PC-3 (cell line): ENCODE measurements around the gene RFC4. TPM values are rescaled to one million over a fixed set of nuclear protein-coding genes. Genes with fewer than 3 reads are reported as not detected.

Source experiments
- ATAC-seq: fragments of 200-7000 bp; cut with Tn5 transposase; 2 replicates; pipeline ENCODE4 v1.9.1; 2020; ENCODE audit warnings: mild to moderate bottlenecking, moderate library complexity
- BruUV-seq: library from RNA; stranded (reverse); fragments of 400-500 nt; replicated peaks from 2 replicates; lab custom pipeline; 2021; lab: Mats Ljungman, UMichigan
- CTCF ChIA-PET: fragments of 300-600 bp; sonication (Branson Sonifier 250); formaldehyde crosslinking; loops from one replicate; lab custom pipeline; 2022; ENCODE audit warnings: antibody characterized with exemption; lab: Charles Lee
- POLR2A ChIA-PET: fragments of 300-600 bp; sonication (Branson Sonifier 250); formaldehyde crosslinking; loops from one replicate; lab custom pipeline; 2022; ENCODE audit warnings: antibody characterized with exemption; ENCODE audit not compliant: unreplicated experiment; lab: Charles Lee
- DNase-seq: peaks from one replicate; pipeline ENCODE4 v3.0.0-alpha.2; 2015
- H2AFZ ChIP-seq: fragments of 300-600 bp; sonication (generic); 2 replicates; pipeline ENCODE4 v1.6.0; 2016; ENCODE audit warnings: antibody characterized with exemption, low read length
- H3F3A ChIP-seq: fragments of 300-600 bp; sonication (generic); one replicate; pipeline ENCODE4 v1.6.0; 2017; ENCODE audit warnings: antibody characterized with exemption, low read length, control low read depth, mild to moderate bottlenecking; ENCODE audit not compliant: unreplicated experiment
- H3K27ac ChIP-seq: fragments of 300-600 bp; sonication (generic); 2 replicates; pipeline ENCODE4 v1.5.1; 2016; ENCODE audit warnings: mild to moderate bottlenecking, low read length
- H3K27me3 ChIP-seq: fragments of 300-600 bp; sonication (generic); 2 replicates; pipeline ENCODE4 v1.6.1; 2016; ENCODE audit warnings: low read length, mixed read lengths
- H3K36me3 ChIP-seq: fragments of 300-600 bp; sonication (generic); 2 replicates; pipeline ENCODE4 v1.6.1; 2016; ENCODE audit warnings: low read depth, mixed run types, low read length, mixed read lengths
- H3K4me1 ChIP-seq: fragments of 300-600 bp; sonication (generic); 2 replicates; pipeline ENCODE4 v1.5.1; 2016; ENCODE audit warnings: low read length; ENCODE audit not compliant: insufficient read depth
- H3K4me2 ChIP-seq: fragments of 300-600 bp; sonication (generic); 2 replicates; pipeline ENCODE4 v1.6.0; 2016; ENCODE audit warnings: low read length
- H3K4me3 ChIP-seq: fragments of 300-600 bp; sonication (generic); 2 replicates; pipeline ENCODE4 v1.5.1; 2016; ENCODE audit warnings: mild to moderate bottlenecking, low read length, mixed read lengths
- H3K79me2 ChIP-seq: fragments of 300-600 bp; sonication (generic); 2 replicates; pipeline ENCODE4 v1.6.1; 2017; ENCODE audit warnings: low read length, mixed read lengths
- H3K9ac ChIP-seq: fragments of 300-600 bp; sonication (generic); 2 replicates; pipeline ENCODE4 v1.6.0; 2016; ENCODE audit warnings: mild to moderate bottlenecking, low read length
- H3K9me2 ChIP-seq: fragments of 300-600 bp; sonication (generic); replicated peaks from 2 replicates; pipeline ENCODE4 v1.6.1; 2016; ENCODE audit warnings: mixed run types, low read length, mixed read lengths
- H3K9me3 ChIP-seq: fragments of 300-600 bp; sonication (generic); 2 replicates; pipeline ENCODE4 v1.6.1; 2016; ENCODE audit warnings: low read length, mixed read lengths
- H4K20me1 ChIP-seq: fragments of 300-600 bp; sonication (generic); 2 replicates; pipeline ENCODE4 v1.6.1; 2016; ENCODE audit warnings: low read length, mixed read lengths
- CTCF ChIP-seq: fragments of 300-600 bp; sonication (generic); conservative IDR thresholded peaks from 2 replicates; pipeline ENCODE4 v1.5.1; 2017; ENCODE audit warnings: antibody characterized with exemption, low read depth, mild to moderate bottlenecking, low read length
- EZH2 ChIP-seq: fragments of 300-600 bp; sonication (generic); IDR thresholded peaks from one replicate; pipeline ENCODE4 v1.6.1; 2017; ENCODE audit warnings: antibody characterized with exemption, mild to moderate bottlenecking, low read length; ENCODE audit not compliant: unreplicated experiment
- EZH2phosphoT487 ChIP-seq: fragments of 300-600 bp; sonication (generic); IDR thresholded peaks from 2 replicates; pipeline ENCODE4 v1.6.1; 2018; ENCODE audit warnings: mild to moderate bottlenecking, antibody characterized with exemption, low read length, borderline replicate concordance
- intact Hi-C: fragments of 100-400 bp; cut with micrococcal nuclease; formaldehyde crosslinking; loops from 2 replicates; pipeline ENCODE4 v1.9.0; 2023
- total RNA-seq: library from RNA; depleted of rRNA; stranded (reverse); fragments of >200 nt; gene quantifications from 2 replicates; pipeline ENCODE4 v1.2.3, GENCODE V29; 2014

Gene RFC4
- total RNA-seq, 1 experiment from 2014 or later, result 73.0 TPM

GRCh38 chr3:186789554-186790260, 16.6 kb downstream of the RFC4 start:
- Histone ChIP-seq H3K36me3 (peaks cover 72% of the 10 kb centered on the region), H3K9me3 (no peaks in the 10 kb centered on the region), H3K4me1 (peaks cover 26% of the 10 kb centered on the region), H3F3A (peaks cover 74% of the 10 kb centered on the region), H3K4me3 (no peak overlapping the region), H4K20me1 (peaks cover 61% of the 10 kb centered on the region), H3K4me2 (no peak overlapping the region), H3K27ac (no peak overlapping the region), H3K9ac (no peak overlapping the region), H3K9me2 (no peaks in the 10 kb centered on the region), H2AFZ (no peak overlapping the region), H3K79me2 (peaks cover 41% of the 10 kb centered on the region), H3K27me3 (no peaks in the 10 kb centered on the region)
- ATAC-seq (no peak; the same call in 1 of the 2 replicates), DNase-seq (no peak)
- ChIA-PET POLR2A (interaction anchor here (0.7 to 1.1 kb wide), 2 partner anchors 219 to 850 kb away, joined by 3 to 4 read pairs; partner anchors contain the start of gene DNAJB11), CTCF (no interaction called here)
- intact Hi-C loops, result loop anchor here (2.0 to 10.0 kb wide), 3 partner anchors 17 to 685 kb away; partner anchors contain the start of genes ETV5, RFC4 and TBCCD1
- no TSS peak for BruUV-seq
- no peak for TF ChIP-seq EZH2phosphoT487
- no peak for TF ChIP-seq EZH2
- no peak for TF ChIP-seq CTCF

GRCh38 chr3:186788482-186789370, 17.6 kb downstream of the RFC4 start:
- ChIA-PET POLR2A (interaction anchor here (1.1 kb wide), 1 partner anchor 218 kb away, joined by 4 read pairs; the partner anchor contains the start of gene DNAJB11), CTCF (interaction anchor here (0.6 kb wide), 1 partner anchor 60 kb away, joined by 5 read pairs; no protein-coding TSS in a partner anchor)
- BruUV-seq, result no TSS peak
- H3K4me3 ChIP-seq, result peak overlapping the region; percentile 100; the same call in 1 of the 2 replicates
- H3K79me2 ChIP-seq, result peaks cover 51% of the 10 kb centered on the region
- peak overlapping the region; percentile 84; the same call in 1 of the 2 replicates for H3K4me2 ChIP-seq
- H3F3A ChIP-seq, result peaks cover 80% of the 10 kb centered on the region
- no peaks in the 10 kb centered on the region for H3K27me3 ChIP-seq
- peaks cover 71% of the 10 kb centered on the region for H4K20me1 ChIP-seq
- intact Hi-C loops, result loop anchor here (10.0 kb wide), 2 partner anchors 224 to 684 kb away; partner anchors contain the start of genes ETV5 and TBCCD1
- peaks cover 73% of the 10 kb centered on the region for H3K36me3 ChIP-seq
- no peak for ATAC-seq
- no peak overlapping the region for H3K9ac ChIP-seq
- no peaks in the 10 kb centered on the region for H3K9me2 ChIP-seq
- no peaks in the 10 kb centered on the region for H3K9me3 ChIP-seq
- H3K27ac ChIP-seq, result no peak overlapping the region
- H3K4me1 ChIP-seq, result peaks cover 26% of the 10 kb centered on the region
- DNase-seq, result no peak
- TF ChIP-seq CTCF (no peak), EZH2phosphoT487 (no peak), EZH2 (no peak)
- no peak overlapping the region for H2AFZ ChIP-seq
